Measurements from ENCODE around the gene TMEM114. TPM values are rescaled to one million over a fixed set of nuclear protein-coding genes. Genes with fewer than 3 reads are reported as not detected.

TMEM114 gene
- polyA plus RNA-seq, 1 donor = not detected

DNA sequence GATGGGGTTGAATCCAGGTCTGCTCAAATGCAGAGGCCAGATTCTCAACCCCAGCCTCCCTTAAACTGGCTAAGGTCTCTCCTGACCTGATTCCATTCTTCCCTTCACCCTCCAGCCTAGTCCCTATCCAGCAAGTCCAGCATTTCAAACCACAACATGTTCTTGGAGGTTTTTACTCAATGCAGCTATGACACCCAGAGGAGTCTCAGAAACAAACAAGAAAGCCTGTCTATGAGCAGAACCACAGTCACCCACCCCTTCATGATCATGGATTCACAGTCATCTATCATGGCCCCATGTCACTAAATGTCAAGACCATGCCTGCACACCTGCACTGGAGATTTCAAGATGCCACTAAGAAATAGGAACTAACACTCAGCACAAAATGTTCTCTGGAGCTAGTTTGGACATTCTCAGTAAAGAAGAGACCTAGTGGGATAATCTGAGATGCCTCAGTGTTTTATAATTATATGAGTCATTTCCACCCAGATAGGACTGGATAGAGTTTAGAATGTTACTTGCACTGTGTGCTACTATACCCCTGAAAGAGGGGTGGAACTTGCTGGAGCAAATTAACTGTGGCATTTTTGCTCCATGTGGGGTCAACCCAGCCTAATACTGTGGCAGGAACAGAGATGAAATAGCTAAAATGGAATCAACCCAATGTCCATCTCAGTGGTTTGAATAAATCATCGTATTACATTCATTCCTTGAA is 21.7 kb upstream of the TMEM114 start:
- DNase-seq = no peak

DNA sequence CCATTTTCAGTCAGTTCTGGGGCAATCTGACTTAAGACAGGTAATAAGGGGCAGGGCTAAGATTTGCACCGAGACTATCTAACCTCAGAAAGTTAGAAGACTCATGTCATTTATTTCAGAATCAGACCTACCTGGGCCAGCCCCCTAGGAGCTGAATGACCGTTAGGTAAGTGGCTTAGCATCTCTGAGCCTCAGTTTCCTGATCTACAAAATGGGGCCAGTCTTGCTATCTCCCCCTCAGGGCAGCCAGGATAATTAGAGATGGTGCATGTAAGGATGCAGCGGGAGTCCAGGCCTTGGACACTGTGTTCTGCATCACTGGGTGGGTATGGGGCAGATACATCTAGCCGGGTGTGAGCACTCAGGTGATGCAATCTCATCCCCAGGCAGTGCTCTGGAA is 20.8 kb upstream of the TMEM114 start:
- no peak for DNase-seq

DNA sequence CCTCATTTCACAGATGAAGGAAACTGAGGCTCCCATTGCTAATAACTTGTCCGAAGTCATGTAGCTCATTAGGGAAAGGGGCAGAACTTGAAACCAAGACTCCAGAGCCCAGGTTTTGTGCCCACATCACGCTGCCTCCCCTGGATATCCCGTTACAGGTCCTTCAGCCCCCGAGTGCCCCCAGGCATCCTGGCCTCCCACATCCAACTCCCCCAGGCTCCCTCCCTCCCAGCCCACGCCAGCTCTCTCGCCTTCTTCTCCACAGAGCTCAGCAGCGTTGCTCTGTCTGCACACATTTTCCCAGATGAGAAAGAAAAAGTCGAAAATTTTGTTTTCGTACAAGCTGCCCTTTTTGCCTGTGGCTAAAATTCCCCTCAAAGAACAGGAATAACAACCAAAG is 16.9 kb upstream of the TMEM114 start:
- DNase-seq = no peak

DNA sequence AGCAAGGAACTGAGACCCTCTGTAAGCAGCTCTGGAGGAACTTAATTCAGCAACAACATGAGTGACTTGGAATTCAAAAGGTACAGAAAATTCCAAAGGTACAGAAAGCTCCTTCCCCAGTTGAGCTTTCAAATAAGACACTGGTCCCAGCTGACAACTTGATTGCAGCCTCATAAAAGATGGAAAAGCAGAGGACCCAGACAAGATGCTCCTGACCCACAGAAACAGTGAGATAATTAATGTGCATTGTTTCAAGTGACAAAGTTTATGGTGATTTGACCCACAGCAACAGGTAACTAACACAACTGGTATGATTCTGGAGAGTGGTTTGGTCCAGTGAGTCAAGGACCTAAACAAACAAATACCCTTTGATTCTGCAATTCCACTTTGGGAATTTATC is 15.2 kb upstream of the TMEM114 start:
- DNase-seq = no peak

DNA sequence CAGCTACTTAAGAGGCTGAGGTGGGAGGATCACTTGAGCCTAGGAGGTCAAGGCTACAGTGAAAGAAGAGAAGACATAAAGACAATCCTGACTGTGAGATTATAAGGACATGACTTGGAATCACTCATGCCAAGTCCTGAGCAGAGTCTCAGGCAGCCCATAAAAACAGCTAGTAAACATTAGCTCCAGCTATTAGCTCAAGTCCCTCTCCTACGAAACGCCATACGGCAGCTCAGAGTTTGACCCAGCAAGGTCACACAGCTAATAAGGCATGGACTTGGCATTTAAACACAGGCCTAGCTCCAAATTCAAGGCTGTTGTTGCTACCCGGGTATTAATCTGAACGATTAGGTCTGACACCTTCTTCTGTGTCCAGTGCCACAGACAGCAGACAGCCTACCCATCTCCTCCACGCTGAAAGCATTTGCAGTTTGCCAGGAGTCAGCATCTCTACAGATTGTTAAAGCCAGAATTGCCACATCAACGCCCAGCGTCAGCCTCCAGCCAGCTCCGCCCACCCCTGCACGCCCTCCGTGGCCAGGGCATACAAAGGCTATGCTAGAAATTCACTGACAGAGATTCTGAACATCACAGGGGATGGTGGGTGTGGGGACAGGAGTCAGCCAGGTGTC is 9.9 kb upstream of the TMEM114 start:
- DNase-seq = no peak

DNA sequence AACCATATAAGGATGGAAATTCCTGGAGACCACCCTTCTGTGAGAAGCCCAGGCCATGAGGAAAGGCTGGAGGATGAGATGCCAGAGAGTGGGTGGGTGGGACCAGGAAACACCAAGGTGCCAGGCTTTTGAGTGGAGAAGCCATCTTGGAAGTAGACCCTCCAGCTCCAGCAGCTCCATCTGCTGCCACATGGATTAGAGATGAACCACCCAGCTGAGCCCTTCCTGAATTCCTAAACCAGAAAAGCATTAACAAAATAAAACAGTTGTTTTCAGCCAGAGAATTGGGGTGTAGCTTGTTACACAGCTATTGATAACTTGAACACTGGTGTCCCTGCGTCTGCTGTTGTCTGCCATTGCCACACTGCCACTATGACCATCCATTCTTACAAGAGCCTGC is 6.3 kb upstream of the TMEM114 start:
- DNase-seq = no peak

DNA sequence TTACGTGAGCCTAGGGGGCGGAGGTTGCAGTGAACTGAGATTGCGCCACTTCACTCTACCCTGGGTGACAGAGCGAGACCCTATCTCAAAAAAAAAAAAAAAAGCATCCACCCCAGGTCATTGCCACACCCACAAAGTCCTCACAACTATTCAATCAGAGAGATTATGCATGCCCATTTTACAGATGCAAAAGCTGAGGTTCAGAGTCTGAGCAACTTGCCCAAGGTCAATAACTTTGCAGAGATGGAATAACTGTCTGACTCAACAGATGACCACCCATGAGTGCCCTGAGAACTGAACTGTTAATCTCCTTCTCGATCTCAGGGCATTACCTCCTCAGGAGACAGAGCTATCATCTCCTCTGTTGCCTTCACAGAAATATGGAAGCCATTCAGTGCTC is 5.5 kb upstream of the TMEM114 start:
- DNase-seq = no peak

DNA sequence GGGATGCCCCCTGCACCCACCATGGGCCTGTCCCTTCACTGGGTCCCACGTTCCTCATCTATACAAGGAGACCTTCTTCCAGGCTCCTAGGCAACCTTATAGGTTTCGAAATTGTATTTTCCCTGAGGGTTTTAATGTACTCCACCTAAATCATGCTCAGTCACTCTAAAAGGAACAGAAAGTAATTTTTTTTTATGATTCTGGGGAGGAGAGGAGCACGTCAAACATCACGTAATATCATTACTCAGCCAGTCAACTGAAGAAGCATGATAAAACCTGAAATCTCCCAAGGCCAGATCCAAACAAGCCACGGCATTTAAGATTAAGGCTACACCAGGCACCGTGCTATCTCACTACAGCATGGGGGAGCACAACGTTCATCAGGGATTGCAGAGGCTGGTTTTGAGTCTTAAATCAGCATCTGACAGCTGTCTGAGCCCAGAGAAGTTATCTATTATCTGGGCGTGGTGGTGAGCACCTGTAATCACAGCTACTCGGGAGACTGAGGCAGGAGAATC is 3.9 kb upstream of the TMEM114 start:
- no peak for DNase-seq

DNA sequence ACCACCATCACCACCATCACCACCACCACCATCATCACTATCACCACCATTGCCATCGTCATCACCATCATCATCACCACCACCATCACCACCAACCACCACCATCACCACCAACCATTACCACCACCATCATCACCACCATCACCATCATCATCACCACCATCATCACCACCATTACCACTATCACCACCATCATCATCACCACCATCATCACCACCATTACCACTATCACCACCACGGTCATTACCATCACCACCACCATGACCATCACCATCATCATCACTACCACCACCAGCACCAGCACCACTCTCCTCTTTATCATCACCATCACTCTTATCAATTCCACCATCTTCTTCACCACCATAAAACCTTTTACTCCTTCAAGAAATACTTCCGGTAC is 1.1 kb upstream of the TMEM114 start:
- no peak for DNase-seq

DNA sequence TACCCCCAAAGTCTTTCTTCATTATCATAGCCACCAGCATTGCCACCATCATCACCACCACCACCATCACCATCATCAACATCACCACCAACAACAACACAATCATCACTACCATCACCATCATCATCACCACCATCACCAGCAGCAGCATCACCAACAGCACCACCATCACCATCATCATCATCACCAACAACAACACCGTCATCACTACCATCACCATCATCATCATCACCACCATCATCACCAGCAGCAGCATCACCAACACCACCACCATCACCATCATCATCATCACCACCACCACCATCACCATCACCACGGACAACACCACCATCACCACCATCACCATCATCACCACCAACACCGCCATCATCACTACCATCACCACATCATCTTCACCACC is 500 bp upstream of the TMEM114 start:
- DNase-seq = no peak

DNA sequence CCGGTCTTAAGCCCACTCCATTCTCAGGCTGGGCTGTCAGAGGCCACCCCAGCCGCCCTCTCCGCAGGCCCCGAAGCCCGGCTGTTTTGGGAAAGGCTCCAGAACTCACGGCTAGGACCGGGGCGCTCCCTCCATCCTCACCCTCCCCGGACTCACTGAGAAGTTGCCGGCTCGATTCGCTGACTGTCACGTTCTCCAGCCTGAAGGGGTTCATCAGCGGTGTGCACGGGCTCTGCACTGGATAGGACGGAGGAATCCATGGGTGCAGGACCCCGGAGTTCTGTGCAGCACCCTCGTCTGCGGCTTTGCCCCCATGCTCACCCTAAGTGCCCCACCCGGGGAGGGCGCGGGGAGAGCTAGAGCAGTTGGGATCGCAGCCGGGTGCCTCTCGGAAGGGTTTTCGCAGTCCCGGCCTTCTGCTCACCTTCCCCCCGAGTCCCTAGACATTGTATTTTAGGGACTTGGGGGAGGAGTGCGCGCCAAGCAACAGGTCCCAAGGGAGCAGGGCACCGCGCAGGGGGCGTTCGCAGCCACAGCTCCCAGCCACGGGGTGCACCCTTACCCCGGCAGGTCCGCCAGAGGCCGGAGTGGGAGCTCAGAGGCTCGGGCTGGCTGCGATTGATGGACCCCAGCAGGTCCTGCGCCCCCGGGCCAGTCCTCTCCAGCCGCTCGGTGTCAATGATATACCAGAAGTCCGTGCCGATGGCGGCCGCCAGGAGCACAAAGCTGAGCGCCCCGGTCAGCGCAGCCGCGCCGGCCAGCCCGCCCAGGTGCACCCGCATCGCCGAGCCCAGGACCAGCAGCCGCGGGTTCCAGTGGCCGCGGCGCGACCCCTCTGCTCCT is 1.0 kb downstream of the TMEM114 start:
- no peak for DNase-seq

DNA sequence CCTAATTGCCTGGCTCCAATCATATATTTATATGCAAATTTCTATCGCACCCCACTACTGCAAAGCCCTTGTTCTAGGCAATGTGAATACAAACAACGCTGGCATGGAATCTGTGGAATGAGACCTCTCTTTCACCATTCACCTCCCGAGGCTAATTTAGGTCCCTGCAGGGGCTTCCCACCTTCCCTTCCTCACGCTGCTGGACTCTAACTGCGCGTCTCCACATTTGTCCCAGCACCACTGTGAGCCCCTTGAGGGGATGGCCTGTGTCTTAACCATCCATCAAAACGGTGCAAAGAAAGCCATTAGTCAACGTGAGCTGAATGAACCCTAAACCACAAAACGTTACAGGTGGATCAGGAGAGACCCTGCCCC is 1.6 kb downstream of the TMEM114 start:
- DNase-seq = no peak

DNA sequence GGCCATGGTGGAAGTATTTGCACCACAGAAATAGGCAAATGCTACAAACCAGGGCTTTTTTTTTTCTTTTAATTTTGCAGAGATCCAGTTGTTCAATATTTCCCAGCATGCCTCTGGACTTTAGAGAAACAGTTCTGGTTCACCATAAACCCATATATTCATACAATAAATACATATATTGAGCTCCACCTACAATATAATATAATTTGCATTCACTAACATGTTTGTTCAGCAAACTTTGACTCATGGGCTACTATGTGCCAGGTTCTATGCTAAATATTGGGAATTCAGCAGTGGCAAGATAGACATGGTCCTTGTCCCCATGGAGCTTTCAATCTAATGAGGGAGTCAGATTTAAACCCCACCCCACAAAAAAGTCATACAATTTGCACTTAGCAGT is 3.2 kb downstream of the TMEM114 start:
- no peak for DNase-seq

DNA sequence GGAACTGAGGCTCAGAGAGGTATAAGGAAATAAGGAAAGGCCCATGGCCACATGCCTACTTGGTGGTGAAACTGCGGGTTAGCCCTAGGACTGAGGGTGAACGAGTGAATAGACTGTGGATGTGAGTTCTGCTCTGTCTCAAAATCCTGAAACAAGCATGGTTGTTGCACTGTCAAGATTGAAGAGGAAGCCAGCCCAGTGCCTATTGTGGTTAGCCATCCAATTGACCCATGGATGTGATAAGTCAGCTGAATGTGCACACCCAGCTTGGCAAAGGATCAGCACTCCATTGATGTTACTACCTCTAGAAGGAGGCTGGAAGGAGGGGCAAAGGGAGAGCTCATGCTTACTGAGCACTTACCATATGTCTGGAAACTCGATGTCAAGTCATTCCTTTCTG is 4.5 kb downstream of the TMEM114 start:
- DNase-seq = no peak

DNA sequence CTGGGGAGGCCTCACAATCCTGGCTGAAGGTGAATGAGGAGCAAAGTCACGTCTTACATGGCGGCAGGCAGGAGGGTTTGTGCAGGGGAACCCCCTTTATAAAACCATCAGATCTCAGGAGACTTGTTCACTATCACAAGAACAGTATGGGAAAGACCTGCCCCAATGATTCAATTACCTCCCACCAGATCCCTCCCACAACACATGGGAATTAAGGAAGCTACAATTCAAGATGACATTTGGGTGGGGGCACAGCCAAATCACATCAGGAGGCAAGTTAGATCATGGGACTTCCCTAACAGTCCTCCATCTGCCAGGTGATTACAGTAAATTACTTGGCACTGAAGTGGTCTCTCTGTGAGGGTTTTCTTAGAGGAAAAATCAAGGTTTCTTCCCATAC is 5.3 kb downstream of the TMEM114 start:
- DNase-seq = no peak

DNA sequence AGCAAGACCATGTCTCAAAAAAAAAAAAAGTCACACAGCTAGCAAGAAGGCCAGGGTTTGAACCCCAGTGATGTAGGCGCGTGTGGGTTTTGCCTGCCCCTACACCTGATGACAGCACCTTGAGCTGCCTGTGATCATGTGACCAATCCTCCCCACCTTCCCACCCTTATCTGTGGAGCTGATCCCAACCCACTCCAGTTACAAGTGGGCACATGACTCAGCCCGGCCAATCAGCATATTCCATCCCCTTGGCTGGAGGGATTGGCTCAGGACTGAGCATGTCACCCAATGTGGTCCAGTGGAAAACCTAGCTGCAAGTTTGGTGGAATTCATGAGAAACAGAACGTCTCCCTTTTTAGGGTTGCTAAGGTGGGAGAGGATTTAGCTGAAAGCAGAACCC is 6.6 kb downstream of the TMEM114 start:
- no peak for DNase-seq

DNA sequence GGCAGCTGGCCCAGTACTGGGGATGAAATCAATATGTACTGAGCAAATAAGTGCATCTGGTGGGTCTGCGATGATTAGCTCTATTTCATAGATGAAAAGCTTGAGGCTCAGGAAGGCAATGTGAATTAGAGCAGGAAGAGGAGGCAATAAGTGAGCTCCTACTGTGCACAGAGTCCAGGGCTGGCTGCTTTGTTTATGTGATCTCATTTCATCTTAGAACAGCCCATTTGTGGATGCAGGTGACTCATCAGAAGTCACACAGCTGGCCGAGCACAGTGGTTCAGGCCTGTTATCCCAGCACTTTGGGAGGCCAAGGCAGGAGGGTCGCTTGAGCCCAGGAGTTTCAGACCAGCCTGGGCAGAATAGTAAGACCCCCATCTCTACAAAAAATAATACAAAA is 7.1 kb downstream of the TMEM114 start:
- DNase-seq = no peak

DNA sequence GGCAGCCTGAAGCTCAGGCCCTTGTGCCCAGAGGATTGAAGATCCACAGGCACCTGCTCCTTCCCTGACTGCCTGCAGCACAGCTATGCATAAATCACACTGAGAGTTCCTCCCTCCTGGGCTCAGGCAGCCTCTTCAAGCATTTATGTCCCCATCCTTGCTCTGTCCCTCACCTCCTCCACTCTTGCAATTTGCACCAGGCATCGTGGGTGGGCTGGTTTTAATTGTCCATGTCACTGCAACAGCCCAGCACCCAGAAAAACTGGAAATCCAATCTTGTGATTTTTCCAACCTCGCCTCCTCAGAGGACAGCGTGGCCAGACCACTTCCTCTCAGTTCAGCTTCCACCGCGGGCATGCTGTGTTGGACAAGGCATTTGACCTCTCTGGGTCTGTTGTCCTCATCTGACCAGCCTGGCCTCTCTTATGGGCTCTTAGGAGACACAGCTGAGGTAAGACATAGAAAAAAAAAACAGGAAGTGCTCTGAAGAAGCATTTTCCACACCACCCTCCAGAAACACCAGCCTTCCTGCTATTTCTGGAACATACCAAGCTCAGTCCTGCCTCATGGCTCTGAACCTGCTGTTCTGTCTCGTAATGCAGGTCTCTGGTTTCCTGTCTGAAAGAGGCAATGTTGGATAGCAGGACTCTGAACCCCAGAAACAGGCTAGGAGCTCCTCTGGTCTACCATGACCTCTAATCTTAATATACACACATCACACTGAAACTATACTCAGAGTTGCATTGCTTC is 8.3 kb downstream of the TMEM114 start:
- DNase-seq = peak; percentile 55

DNA sequence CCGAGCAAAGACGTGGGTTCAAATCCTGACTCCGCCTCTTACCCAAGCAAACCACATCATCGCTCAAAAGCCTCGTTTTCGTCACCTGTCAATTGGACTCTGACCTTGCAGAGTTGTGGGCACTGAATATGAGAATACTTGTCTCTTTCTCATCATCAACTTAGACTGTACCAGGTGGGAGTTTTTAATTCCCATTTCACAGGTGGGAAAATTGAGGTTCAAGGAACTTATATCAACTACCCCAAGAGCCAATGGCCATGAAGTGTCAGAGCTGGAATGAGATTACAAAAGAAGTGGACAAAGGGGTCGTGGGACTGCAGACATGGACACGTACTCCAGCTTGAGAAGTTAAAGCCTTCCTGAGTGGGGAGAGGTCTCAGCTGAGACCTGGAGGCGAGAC is 10.8 kb downstream of the TMEM114 start:
- no peak for DNase-seq

DNA sequence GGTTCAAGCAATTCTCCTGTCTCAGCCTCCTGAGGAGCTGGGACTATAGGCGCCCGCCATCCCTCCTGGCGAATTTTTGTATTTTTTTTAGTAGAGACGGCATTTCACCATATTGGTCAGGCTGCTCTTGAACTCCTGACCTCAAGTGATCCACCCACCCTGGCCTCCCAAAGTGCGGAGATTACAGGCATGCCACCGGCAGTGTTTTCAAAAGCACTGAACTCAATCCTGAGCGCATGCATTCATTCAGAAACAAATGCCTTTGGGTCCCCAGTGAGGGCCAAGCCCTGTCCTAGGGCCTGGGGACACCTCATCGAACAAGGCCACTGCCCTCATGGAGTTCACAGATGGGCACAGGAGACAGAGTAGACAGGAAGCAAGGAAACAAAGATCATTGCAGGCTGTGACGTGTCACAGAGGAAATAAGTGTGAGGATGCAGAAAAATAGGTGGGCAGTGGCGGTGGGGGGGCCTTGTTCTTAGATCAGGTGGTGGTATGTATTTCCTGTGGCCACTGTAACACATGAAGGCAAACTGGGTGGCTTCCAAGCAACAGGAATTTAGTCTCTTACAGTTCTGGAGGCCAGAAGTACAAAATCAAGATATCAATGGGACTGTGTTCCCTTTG is 12.5 kb downstream of the TMEM114 start:
- DNase-seq = no peak

DNA sequence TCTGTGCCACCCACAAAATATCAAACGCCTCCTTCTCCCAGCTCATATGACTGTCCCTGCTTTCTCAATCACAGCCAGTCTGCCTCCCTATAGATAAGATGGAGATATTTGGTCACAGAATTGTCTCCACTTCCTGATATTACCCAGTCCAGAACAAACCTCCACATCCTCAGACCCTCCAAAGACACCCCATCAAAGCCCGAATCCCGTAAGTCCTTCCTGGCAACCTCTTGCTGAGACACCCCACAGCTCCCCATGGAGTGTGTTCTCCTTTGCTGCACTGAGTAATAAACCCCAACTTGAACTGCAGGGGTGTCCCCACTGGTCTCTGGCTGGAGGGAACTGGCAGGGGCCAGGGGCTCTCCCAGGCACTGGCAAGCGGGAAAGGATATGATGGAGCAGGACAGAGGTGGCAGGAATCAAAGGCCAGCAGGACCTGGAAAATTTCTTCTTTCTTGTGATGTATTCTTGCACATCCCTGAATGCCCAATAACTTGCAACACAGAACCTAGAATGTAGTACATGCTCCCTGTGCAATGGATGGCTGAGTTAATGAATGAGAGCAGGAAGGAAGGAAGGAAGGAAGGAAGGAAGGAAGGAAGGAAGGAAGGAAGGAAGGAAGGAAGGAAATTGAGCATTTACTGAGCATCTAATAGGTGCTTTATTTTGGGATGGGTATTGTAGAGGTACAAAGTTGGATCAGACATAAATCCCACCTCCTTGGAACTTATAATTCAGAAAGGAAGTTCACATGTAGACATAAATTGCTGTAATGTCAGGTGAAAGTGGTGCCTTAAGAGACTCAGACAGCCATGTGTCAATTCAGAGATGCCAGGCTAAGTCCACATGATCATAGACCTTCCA is 13.9 kb downstream of the TMEM114 start:
- no peak for DNase-seq
